SIG-M5 treated with dmso at 0.1 percent for 504 hours (cell line): ENCODE measurements around the gene ARID4A.
"Not testable (repeated sequence)": the region's sequence is repeated elsewhere in the genome, so short reads cannot be mapped to it uniquely, and the experiment has no call there.

Experiments
- DNase-seq: peaks from one replicate; lab custom pipeline; 2025; ENCODE audit not compliant: unreplicated experiment; lab: John Stamatoyannopoulos, UW

Gene ARID4A, protein sequence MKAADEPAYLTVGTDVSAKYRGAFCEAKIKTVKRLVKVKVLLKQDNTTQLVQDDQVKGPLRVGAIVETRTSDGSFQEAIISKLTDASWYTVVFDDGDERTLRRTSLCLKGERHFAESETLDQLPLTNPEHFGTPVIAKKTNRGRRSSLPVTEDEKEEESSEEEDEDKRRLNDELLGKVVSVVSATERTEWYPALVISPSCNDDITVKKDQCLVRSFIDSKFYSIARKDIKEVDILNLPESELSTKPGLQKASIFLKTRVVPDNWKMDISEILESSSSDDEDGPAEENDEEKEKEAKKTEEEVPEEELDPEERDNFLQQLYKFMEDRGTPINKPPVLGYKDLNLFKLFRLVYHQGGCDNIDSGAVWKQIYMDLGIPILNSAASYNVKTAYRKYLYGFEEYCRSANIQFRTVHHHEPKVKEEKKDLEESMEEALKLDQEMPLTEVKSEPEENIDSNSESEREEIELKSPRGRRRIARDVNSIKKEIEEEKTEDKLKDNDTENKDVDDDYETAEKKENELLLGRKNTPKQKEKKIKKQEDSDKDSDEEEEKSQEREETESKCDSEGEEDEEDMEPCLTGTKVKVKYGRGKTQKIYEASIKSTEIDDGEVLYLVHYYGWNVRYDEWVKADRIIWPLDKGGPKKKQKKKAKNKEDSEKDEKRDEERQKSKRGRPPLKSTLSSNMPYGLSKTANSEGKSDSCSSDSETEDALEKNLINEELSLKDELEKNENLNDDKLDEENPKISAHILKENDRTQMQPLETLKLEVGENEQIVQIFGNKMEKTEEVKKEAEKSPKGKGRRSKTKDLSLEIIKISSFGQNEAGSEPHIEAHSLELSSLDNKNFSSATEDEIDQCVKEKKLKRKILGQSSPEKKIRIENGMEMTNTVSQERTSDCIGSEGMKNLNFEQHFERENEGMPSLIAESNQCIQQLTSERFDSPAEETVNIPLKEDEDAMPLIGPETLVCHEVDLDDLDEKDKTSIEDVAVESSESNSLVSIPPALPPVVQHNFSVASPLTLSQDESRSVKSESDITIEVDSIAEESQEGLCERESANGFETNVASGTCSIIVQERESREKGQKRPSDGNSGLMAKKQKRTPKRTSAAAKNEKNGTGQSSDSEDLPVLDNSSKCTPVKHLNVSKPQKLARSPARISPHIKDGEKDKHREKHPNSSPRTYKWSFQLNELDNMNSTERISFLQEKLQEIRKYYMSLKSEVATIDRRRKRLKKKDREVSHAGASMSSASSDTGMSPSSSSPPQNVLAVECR

GRCh38 chr14:58298477-58299400 lies at the start of gene ARID4A:
Gene ARID4A, plus strand, starts transcription at chr14:58298555. Its CDS starts 1,300 bp downstream, at chr14:58299855.
- DNase-seq, result peak; percentile 42

DNA sequence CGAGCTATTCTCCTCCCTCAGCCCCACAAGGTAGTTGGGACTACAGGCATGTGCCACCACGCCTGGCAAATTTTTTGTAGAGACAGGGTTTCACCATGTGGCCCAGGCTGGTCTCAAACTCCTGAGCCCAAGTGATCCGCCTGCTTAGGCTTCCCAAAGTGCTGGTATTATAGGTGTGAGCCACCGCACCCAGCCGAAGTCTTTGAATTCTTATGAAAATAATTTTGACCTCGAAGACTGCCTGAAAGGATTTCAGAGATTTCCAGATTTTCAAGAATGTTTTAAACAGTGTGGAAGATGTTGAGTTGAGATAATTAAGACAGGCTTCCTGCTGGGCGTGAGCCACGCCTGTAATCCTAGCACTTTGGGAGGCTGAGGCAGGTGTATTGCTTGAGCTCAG lies 48.7 kb upstream of the ARID4A start:
- DNase-seq, result no peak

DNA sequence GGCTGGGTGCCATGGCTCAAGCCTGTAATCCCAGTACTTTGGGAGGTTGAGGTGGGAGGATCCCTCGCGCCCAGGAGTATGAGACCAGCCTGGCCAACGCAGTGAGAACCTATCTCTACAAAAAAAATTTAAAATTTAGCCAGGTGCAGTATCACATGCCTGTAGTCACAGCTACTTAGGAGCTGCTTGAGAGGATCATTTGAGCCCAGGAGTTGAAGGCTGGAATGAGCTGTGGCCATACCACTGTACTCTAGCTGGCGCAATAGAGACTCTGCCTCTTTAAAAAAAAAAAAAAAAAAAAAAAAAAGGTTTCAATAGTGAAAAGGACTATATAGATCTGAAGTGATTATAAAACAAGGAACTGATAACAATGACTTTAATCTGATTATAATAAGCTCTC lies 40.2 kb upstream of the ARID4A start:
- DNase-seq, result no peak

DNA sequence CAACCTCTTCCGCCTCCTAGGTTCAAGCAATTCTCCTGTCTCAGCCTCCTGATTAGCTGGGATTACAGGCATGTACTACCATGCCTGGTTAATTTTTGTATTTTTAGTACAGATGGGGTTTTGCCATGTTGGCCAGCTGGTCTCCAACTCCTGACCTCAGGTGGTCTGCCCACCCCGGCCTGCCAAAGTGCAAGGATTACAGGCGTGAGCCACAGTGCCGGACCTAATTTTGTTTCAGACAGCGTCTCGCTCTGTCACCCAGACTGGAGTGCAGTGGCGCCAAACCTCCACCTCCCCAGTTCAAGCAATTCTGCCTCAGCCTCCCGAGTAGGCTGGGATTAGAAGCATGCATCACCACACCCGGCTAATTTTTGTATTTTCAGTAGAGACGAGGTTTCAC lies 36.4 kb upstream of the ARID4A start:
- not testable (repeated sequence) for DNase-seq

DNA sequence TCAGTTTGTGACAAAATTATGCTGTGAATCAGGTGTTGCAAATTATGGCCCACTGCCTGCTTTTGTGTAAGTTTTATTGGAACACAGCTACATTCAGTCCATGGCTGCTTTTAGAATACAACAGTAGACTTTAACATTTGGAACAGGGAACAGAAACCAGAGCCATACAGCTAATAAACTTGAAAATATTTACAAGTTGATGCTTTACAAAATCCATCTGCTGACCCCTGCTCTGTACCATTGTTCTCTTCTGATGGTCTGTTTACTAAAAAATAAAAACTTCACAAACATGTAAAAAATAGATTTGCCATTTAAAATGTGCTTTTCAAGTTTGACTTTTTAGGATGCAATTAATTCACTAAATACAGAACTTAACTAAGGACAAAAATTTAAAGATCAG lies 33.0 kb upstream of the ARID4A start:
- no peak for DNase-seq

DNA sequence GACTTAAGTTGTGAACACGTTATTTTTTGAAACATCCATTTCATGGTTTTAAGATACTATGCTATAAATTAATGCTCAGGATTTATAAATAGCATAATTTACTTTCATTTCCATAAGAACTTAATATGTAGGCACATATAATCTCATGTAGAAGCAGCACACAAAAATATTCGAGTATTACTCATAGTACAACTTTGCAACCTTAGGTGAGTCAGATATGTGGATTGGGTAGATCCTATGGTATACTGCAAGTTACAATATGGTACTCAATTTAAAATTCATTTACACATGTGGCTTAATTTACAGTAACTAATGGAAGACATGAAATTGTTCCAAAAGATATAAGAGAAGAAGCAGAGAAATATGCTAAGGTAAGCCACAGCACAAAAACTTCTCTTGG lies 27.7 kb upstream of the ARID4A start:
- DNase-seq, result no peak

GRCh38 chr14:58272588-58273372 lies 25.6 kb upstream of the ARID4A start:
- peak; percentile 33 for DNase-seq

DNA sequence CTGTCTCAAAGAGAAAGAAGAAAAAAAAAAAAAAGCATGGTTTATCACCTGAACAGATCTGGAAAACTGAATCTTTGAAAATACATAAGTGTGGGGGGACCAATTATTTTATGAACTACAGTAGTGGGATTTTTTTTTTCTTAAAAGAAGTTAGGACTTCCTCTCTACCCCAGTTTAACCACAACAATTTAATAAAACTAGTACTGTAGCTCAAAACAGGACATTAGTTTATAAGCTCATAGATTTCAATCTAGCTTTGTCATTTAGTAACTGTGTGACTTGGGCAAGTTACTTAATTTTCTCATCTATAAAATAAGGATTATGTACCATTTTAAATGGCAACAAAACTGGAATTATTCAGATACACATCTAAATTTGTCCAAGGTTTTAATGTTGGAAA lies 23.5 kb upstream of the ARID4A start:
- no peak for DNase-seq

DNA sequence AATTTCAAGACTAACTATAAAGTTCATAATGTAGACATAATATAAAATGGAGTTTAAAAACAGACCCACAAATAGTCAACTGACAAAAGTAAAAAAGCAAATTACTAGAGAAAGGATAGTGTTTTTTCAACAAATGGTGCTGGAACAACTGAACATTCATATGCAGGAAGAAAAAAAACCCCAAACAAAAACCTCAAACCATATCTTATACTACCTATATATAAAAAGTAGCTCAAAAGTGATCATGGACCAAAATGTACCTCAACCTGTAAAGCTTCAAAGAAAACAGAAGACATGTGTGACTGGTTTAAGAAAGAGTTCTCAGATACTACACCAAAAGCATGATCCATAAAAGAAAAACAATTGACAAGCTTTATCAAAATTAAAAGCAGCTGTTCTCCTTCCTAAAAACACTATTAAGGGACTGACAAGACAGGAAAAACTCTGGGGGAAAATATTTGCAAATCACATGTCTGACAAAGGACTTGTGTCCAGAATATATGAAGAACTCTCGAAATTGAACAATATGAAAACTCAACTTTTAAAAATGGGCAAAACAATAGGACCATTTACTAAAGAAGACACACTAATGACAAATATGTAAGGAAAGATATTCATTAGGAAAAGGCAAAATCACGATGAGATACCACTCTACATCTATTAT lies 22.7 kb upstream of the ARID4A start:
- DNase-seq, result no peak

DNA sequence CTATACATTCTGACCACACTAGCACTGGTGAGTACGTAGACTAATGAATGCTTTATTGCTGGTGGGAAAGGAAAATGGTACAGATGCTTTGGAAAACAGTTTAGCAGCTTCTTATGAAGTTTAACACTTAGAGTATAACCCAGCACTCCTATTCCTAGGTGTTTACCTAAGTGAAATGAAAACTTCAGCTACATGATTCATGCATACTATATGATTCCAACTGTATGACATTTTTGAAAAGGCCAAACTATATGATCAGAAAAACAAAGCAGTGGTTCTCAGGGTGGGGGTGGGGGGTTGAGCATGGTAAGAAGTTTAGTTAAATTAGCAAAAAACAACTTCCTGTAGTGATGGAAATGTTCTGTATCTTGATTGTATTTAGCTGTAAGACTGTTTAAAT lies 22.1 kb upstream of the ARID4A start:
- no peak for DNase-seq

- DNase-seq, result no peak
Measured at GRCh38 chr14:58278177-58278576, 20.2 kb upstream of the ARID4A start.

DNA sequence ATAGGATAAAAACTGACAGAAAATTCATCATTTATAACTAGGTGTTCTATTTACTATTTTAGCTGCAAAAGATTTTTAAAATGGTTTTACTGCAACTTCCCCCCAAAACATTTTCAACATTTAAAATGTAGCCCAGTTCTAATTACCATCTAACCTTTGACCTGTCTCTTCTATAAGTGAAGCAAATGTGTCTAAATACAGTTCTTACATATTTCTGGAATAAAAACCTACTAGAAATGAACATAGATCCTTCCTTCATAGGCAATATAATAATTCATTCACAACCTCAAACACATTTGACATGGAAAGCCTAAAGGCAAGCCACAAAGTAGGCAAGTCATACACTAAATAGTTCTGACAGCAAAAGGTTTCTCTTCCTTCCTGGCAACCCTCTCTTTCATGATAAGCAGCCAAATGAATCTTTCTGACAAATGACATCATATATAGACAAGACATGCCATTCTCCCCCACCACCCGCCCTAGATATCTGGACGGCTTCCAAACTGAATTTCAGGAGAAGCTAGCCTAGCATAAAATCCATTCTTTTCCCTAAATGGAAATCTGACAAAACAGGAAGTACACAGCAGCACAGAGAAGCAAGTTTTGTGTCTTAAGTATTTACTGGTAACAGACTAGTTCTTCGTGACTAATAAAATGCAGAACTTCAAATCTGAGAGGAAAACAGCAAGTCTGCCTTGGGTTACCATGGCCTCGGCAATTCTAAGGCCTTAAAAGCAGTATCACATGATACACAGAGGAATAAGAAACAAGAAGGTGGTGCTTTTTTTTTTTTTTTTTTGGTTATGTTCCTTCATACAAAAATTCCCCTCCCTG lies 17.2 kb upstream of the ARID4A start:
- DNase-seq, result peak; percentile 48

- no peak for DNase-seq
Measured at GRCh38 chr14:58281969-58282368, 16.4 kb upstream of the ARID4A start.

DNA sequence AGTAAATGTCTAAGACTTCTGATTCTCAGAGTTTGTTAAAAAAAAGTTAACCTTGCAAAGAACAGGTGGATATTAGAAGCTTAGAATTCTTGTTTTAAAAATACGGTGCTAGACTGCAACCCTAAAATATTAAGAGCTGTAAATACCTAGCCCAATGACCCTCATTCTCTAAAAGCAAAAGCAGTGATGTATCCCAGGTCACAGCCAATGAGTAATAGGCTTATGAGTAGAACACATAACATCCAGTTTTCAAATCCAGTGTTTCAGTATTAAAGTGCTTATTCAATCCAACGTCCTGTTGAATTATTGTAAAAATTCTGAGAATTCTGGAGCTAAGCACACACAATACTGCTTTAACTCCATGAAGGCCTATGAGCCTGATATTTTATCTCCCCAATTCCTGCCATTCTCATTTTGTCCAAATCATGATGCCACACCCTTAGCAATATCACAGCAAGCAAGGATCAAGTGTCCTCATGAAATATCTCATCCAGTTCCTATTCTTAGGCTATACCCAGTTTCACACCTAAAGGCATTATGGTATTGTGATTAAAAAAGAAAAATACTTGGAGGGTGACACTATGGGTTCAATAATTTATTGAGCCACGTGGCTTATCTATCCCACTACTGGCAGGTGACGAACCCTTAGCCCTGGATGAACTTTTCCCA lies 15.3 kb upstream of the ARID4A start:
- no peak for DNase-seq

- DNase-seq, result no peak
Measured at GRCh38 chr14:58283730-58284129, 14.6 kb upstream of the ARID4A start.

DNA sequence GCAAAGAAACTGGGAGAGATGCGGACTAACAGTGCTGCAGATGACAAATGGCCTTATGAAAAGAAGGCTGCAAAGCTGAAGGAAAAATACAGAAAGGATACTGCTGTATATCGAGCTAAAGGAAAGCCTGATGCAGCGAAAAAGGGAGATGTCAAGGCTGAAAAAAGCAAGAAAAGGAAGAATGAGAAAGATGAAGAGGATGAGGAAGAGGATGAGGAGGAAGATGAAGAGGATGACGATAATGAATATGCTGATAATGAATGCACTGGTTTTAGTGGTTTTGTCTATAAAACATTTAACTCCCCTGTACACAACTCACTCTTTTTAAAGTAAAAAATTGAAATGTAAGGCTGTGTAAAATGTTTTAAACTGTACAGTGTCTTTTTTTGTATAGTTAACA lies 13.2 kb upstream of the ARID4A start:
- DNase-seq, result no peak

DNA sequence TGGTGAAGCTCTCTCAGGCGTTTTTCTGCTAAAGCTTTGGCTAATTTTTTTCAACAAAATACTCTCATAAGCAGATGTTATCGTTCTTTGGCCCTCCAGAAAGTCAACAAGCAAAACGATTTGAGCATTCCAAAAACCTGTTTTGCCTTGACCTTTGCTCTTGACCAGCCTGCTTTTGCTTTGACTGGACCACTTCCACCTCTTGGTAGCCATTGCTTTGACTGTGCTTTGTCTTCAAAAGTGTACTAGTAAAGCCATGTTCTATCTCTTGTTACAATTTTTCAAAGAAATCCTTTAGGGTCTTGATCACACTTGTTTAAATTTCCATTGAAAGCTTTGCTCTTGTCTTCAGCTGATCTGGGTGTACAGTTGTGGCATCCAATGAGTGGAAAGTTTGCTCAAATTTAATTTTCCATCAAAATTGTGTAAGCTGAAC lies 10.7 kb upstream of the ARID4A start:
- DNase-seq, result peak; percentile 25
